Right atrium auricular region (tissue), 2 donors: ENCODE data around the gene TLE4. TPM values are rescaled to one million over a fixed set of nuclear protein-coding genes. Genes with fewer than 3 reads are reported as not detected.

ENCODE experiments used
- DNase-seq: peaks from one replicate; pipeline ENCODE4 v3.0.0-alpha.2; 2019; ENCODE audit warnings: low spot score
- H3K27ac ChIP-seq, 2 donors: fragments of 200-600 bp; sonication (generic); 1 replicate in 1 of 2; 2 replicates in 1 of 2; pipeline ENCODE4 v1.5.1; 2016 to 2019
- H3K27me3 ChIP-seq, 2 donors: fragments of 200-600 bp; sonication (generic); one replicate each; pipeline versions ENCODE4 v1.5.1 to v1.6.0; 2017 to 2019
- H3K36me3 ChIP-seq: fragments of 200-600 bp; sonication (generic); one replicate; pipeline ENCODE4 v1.5.1; 2016
- H3K4me1 ChIP-seq, 2 donors: fragments of 200-600 bp; sonication (generic); one replicate each; pipeline versions ENCODE4 v1.5.1 to v1.6.0; 2017 to 2019
- H3K4me3 ChIP-seq, 2 donors: fragments of 200-600 bp; sonication (generic); 1 replicate in 1 of 2; 2 replicates in 1 of 2; pipeline ENCODE4 v1.5.1; 2017 to 2019; ENCODE audit warnings: mild to moderate bottlenecking in 1 of 2, moderate library complexity in 1 of 2
- H3K9me3 ChIP-seq, 2 donors: fragments of 200-600 bp; sonication (generic); one replicate each; pipeline ENCODE4 v1.5.1; 2019
- CTCF ChIP-seq, 2 donors: fragments of 200-600 bp; sonication (generic); IDR thresholded peaks; one replicate each; pipeline ENCODE4 v1.5.1; 2019; ENCODE audit warnings: antibody characterized with exemption in 2 of 2
- total RNA-seq, 2 donors: library from RNA; depleted of rRNA; stranded (reverse); fragments of >200 nt; gene quantifications; one replicate each; pipeline ENCODE4 v1.1.0, GENCODE V29; 2016

TLE4 gene
- total RNA-seq, 2 donors from 2014 or later: 18.9 to 26.1 TPM

DNA sequence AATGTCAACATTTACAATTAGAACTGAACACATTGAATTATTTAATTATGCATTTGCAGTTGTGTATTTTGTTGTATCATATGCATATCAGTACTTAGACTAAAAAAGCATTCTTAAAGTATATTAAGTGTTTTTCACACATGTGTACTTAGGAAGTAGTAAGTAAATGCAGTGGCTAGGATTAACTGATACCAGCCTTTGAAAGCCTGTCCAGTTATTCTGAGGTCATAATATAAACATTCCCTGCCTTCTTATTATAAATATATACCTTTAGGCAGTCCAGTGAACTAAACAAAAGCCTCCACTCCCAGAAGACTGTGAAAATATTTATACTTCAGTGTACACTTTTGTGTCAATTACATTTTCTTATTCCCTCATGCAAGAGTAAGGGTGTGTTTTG is 83.8 kb downstream of the TLE4 start:
- no peaks in the 10 kb centered on the region for H3K36me3 ChIP-seq
- no peak overlapping the region for H3K27ac ChIP-seq
- H3K9me3 ChIP-seq: no peaks in the 10 kb centered on the region
- no peak for DNase-seq
- no peaks in the 10 kb centered on the region for H3K4me1 ChIP-seq
- TF ChIP-seq CTCF (IDR thresholded peaks at IDR 0.05): no peak
- no peak overlapping the region for H3K4me3 ChIP-seq
- no peaks in the 10 kb centered on the region for H3K27me3 ChIP-seq

- Histone ChIP-seq H3K36me3 (no peaks in the 10 kb centered on the region), H3K27ac (no peak overlapping the region), H3K4me1 (no peaks in the 10 kb centered on the region), H3K4me3 (no peak overlapping the region), H3K27me3 (no peaks in the 10 kb centered on the region), H3K9me3 (no peaks in the 10 kb centered on the region)
- TF ChIP-seq CTCF (IDR thresholded peaks at IDR 0.05): no peak
- DNase-seq: no peak
Observed at GRCh38 chr9:79656169-79656568, 84.4 kb downstream of the TLE4 start.

GRCh38 chr9:79657891-79658290 is 86.1 kb downstream of the TLE4 start:
- TF ChIP-seq CTCF (IDR thresholded peaks at IDR 0.05): no peak
- Histone ChIP-seq H3K27me3 (no peaks in the 10 kb centered on the region), H3K36me3 (no peaks in the 10 kb centered on the region), H3K27ac (no peak overlapping the region), H3K9me3 (no peaks in the 10 kb centered on the region), H3K4me3 (no peak overlapping the region), H3K4me1 (peaks cover 0 to 14% of the 10 kb centered on the region in 2 donors)
- no peak for DNase-seq

GRCh38 chr9:79658926-79659325 is 87.2 kb downstream of the TLE4 start:
- H3K27me3 ChIP-seq: no peaks in the 10 kb centered on the region
- TF ChIP-seq CTCF (IDR thresholded peaks at IDR 0.05): no peak
- no peak overlapping the region for H3K27ac ChIP-seq
- H3K9me3 ChIP-seq: no peaks in the 10 kb centered on the region
- H3K36me3 ChIP-seq: no peaks in the 10 kb centered on the region
- DNase-seq: no peak
- no peak overlapping the region for H3K4me3 ChIP-seq
- H3K4me1 ChIP-seq: peaks cover 0 to 25% of the 10 kb centered on the region in 2 donors

DNA sequence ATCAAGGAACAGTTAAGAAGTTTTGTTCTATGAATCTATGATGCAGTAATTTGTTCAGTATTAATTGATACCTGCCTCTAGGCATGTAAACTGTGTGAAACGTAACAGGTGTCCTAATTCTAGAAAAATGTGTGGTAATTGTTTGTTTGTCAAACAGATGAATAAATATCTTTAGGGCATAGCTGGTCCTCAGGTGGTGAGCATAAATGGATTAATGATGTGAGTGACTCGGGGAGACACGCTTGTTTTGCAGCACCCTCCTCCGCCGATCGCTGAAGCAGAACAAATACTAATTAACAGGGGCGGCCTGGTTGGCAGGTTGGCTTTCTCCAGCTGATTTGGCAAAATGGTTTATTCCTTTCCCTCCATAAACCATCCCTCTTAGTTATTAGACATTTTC is 88.8 kb downstream of the TLE4 start:
- H3K27me3 ChIP-seq: no peaks in the 10 kb centered on the region
- no peak overlapping the region for H3K4me3 ChIP-seq
- no peaks in the 10 kb centered on the region for H3K9me3 ChIP-seq
- peaks cover 0 to 32% of the 10 kb centered on the region in 2 donors for H3K4me1 ChIP-seq
- DNase-seq: no peak
- H3K36me3 ChIP-seq: no peaks in the 10 kb centered on the region
- no peak for TF ChIP-seq CTCF (IDR thresholded peaks at IDR 0.05)
- no peak overlapping the region for H3K27ac ChIP-seq

DNA sequence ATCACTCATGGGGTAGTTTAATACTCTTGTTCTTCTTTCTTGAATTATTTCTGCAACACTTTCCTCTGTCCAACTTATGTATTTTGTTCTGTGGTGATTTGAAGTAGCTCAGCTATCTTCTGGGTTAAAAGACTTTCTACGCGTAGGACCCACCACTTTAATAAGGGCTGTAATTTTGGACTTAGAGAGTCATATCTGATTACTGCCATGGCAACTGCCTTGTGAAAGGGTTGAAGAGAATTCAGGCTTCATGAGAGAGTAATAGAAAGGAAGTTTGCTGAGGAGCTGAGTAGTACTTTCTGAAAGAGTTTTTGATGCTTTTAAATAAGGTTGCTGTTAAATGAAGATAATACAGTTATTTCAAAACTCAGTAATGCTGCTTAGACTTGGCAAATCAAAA is 89.5 kb downstream of the TLE4 start:
- no peak overlapping the region for H3K27ac ChIP-seq
- no peaks in the 10 kb centered on the region for H3K27me3 ChIP-seq
- TF ChIP-seq CTCF (IDR thresholded peaks at IDR 0.05): no peak
- H3K4me3 ChIP-seq: no peak overlapping the region
- no peaks in the 10 kb centered on the region for H3K9me3 ChIP-seq
- no peak for DNase-seq
- no peaks in the 10 kb centered on the region for H3K36me3 ChIP-seq
- H3K4me1 ChIP-seq: peaks cover 0 to 32% of the 10 kb centered on the region in 2 donors
